Activated B cell treated with CpG ODN at 0.5 μM for 24 hours (primary cell): ENCODE measurements around the gene TMEM129. TPM values are rescaled to one million over a fixed set of nuclear protein-coding genes. Genes with fewer than 3 reads are reported as not detected.

ENCODE experiments used
- ATAC-seq: fragments of 200-7000 bp; cut with Tn5 transposase; one replicate; pipeline ENCODE4 v1.10.0; 2021; ENCODE audit warnings: low read depth, mild to moderate bottlenecking, moderate library complexity
- CTCF ChIA-PET: fragments of 350-600 bp; sonication (Branson Sonifier 250); formaldehyde crosslinking; loops from one replicate; lab custom pipeline; 2021; ENCODE audit warnings: antibody characterized with exemption; lab: Charles Lee
- POLR2A ChIA-PET: fragments of 350-600 bp; sonication (Branson Sonifier 250); formaldehyde crosslinking; loops from one replicate; lab custom pipeline; 2021; ENCODE audit warnings: antibody characterized with exemption; lab: Charles Lee
- DNase-seq: peaks from one replicate; pipeline ENCODE4 v3.0.0; 2022
- H3K27ac Mint-ChIP-seq: one replicate; pipeline ENCODE4 v1.8.0; 2020; ENCODE audit warnings: mixed read lengths
- H3K27me3 Mint-ChIP-seq: one replicate; pipeline ENCODE4 v1.8.0; 2021; ENCODE audit warnings: mixed read lengths
- H3K36me3 Mint-ChIP-seq: one replicate; pipeline ENCODE4 v1.8.0; 2021; ENCODE audit warnings: low read depth, mixed read lengths
- H3K4me1 Mint-ChIP-seq: one replicate; pipeline ENCODE4 v1.8.0; 2021; ENCODE audit warnings: mixed read lengths
- H3K4me3 Mint-ChIP-seq: one replicate; pipeline ENCODE4 v1.8.0; 2020; ENCODE audit warnings: mild to moderate bottlenecking, mixed read lengths
- H3K9me3 Mint-ChIP-seq: one replicate; pipeline ENCODE4 v1.8.0; 2020; ENCODE audit warnings: mixed read lengths
- intact Hi-C: fragments of 100-400 bp; cut with micrococcal nuclease; formaldehyde crosslinking; loops from one replicate; pipeline ENCODE4 v1.15.1; 2024
- total RNA-seq: library from RNA; stranded (reverse); gene quantifications from 2 replicates; pipeline ENCODE4 v1.2.3, GENCODE V29; 2022
- TF ChIP-seq, protein P1 (sequence below): fragments of 200-600 bp; IDR thresholded peaks from one replicate; pipeline ENCODE4 v1.8.0; 2022; ENCODE audit warnings: antibody characterized with exemption, mild to moderate bottlenecking

Gene TMEM129
- total RNA-seq, 1 donor from 2014 or later, result 23.7 TPM

DNA sequence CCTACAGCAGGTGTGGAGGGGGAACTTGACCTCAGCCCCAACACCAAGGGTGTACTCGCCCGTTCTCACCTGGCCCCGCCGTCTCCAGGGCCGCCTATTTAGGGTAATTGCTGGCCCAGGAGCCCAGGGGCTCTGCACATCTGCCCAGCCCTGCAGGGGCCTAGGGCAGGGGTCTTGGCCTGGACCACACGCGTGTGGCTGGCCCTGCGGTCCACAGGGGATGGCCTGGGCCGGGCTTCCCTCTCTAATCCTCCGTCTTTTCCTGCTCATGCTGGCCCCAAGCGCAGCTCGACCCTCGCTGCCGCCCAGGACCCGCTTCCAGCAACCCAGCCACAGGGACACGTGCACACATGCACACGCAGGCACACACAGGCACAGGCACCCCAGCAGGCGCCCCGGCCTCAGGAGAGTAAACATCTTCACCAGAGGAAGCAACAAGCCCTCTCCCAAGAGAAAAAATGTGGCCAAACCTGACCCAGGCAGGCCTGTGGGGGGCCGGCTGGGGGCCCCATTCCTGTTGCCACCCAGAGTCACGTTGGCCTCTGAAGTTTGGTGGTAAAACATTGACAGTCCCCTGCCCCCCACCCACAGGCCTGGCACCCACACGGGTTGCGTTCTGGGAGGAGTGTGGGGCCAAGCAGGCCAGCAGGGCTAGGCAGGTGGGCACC is 47.4 kb upstream of the TMEM129 start:
- intact Hi-C loops, result loop anchor here (5.0 kb wide), 1 partner anchor 44 kb away; no protein-coding TSS in a partner anchor
- peaks cover 5% of the 10 kb centered on the region for H3K27me3 Mint-ChIP-seq
- no peaks in the 10 kb centered on the region for H3K36me3 Mint-ChIP-seq
- no peak for DNase-seq
- no peak for ATAC-seq
- TF ChIP-seq, protein P1, sequence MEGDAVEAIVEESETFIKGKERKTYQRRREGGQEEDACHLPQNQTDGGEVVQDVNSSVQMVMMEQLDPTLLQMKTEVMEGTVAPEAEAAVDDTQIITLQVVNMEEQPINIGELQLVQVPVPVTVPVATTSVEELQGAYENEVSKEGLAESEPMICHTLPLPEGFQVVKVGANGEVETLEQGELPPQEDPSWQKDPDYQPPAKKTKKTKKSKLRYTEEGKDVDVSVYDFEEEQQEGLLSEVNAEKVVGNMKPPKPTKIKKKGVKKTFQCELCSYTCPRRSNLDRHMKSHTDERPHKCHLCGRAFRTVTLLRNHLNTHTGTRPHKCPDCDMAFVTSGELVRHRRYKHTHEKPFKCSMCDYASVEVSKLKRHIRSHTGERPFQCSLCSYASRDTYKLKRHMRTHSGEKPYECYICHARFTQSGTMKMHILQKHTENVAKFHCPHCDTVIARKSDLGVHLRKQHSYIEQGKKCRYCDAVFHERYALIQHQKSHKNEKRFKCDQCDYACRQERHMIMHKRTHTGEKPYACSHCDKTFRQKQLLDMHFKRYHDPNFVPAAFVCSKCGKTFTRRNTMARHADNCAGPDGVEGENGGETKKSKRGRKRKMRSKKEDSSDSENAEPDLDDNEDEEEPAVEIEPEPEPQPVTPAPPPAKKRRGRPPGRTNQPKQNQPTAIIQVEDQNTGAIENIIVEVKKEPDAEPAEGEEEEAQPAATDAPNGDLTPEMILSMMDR, result no peak
- H3K9me3 Mint-ChIP-seq, result no peaks in the 10 kb centered on the region
- no peak overlapping the region for H3K27ac Mint-ChIP-seq
- H3K4me1 Mint-ChIP-seq, result peaks cover 17% of the 10 kb centered on the region
- CTCF ChIA-PET, result interaction anchor here (0.8 to 1.2 kb wide), 4 partner anchors 20 to 121 kb away, joined by 3 to 5 read pairs (median 4); no protein-coding TSS in a partner anchor
- H3K4me3 Mint-ChIP-seq, result peak overlapping the region; percentile 68
- POLR2A ChIA-PET, result interaction anchor here (0.6 kb wide), 1 partner anchor 40 kb away, joined by 3 read pairs; no protein-coding TSS in a partner anchor

DNA sequence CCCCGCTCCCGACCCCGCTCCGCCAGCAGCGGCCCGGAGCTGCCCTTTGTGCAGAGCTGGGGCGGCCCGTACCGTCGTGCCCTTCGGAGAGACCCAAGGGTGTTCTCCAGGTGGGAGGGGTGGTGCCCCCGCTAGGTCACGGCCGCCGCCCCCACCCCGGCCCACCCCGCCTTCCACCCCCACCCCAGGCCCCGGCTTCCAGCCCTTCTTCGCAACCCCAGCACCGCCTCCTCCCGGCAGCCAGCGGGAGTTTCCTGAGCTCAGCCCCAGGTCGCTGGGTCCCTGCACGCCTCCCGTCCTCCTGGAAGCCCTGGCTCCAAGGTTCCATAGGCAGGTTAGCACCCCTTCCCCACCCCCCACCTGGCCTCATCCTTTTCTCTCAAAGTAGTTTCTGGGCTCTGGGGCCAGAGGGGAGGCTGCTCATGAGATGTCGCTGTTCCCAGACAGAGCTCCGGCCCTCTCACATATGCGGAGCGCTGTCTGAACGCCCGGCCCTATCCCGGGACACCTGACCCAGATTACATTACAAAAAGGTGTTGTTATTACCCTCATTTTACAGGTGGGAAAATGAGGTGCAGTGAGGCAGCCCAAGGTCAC is 46.7 kb upstream of the TMEM129 start:
- ChIA-PET POLR2A (interaction anchor here (0.7 kb wide), 1 partner anchor 96 kb away, joined by 3 read pairs; no protein-coding TSS in a partner anchor), CTCF (interaction anchor here (0.6 to 1.2 kb wide), 6 partner anchors 14 to 121 kb away, joined by 3 to 5 read pairs (median 3); no protein-coding TSS in a partner anchor)
- Mint-ChIP-seq H3K4me3 (peak overlapping the region; percentile 66), H3K27me3 (peaks cover 5% of the 10 kb centered on the region), H3K4me1 (peaks cover 17% of the 10 kb centered on the region), H3K36me3 (no peaks in the 10 kb centered on the region), H3K27ac (no peak overlapping the region), H3K9me3 (no peaks in the 10 kb centered on the region)
- TF ChIP-seq, protein P1, result no peak
- intact Hi-C loops, result loop anchor here (5.0 kb wide), 1 partner anchor 44 kb away; no protein-coding TSS in a partner anchor
- ATAC-seq (peak; percentile 43), DNase-seq (no peak)

DNA sequence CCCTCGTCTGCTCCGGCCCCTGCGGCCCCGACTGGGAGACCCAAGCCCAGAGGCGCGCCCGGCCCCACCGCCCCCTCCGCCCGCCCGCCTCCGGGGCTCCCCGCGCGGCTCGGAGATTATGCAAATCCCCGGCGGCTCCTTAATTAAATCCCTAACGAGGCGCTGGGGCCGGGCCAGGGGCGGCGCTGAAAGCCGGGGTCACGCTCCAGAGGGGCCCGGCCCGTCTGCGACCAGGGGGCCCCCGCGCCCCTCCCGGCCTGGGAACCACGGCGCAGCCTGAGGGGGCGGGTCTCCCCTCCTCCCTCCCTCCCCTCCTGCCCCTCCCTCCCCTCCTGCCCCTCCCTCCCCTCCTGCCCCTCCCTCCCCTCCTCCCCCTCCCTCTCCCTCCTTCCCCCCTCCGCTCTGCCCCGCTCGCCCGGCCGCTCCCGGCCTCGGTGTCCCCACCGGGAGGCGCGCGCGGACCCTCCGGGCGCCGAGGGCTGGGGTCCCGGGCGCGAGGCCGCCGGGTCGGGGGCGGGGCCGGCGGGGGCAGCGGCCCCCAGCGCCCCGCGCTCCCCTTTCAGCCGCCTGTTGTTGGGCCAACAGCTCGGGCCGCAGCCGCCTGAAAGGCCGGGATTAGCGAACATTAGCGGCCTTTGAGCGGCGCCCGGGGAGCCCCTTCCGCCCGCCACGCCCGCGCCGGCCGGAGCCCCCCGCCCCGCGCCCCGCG is 46.1 kb upstream of the TMEM129 start:
- peaks cover 8% of the 10 kb centered on the region for H3K27me3 Mint-ChIP-seq
- H3K36me3 Mint-ChIP-seq, result no peaks in the 10 kb centered on the region
- H3K4me1 Mint-ChIP-seq, result peaks cover 17% of the 10 kb centered on the region
- ChIA-PET CTCF (interaction anchor here (0.6 to 1.2 kb wide), 5 partner anchors 15 to 122 kb away, joined by 3 to 5 read pairs (median 3); no protein-coding TSS in a partner anchor), POLR2A (interaction anchor here (0.7 kb wide), 1 partner anchor 96 kb away, joined by 3 read pairs; no protein-coding TSS in a partner anchor)
- TF ChIP-seq, protein P1, result no peak
- ATAC-seq (peak; percentile 63), DNase-seq (peak; percentile 40)
- H3K4me3 Mint-ChIP-seq, result no peak overlapping the region
- H3K9me3 Mint-ChIP-seq, result no peaks in the 10 kb centered on the region
- intact Hi-C loops, result loop anchor here (5.0 kb wide), 1 partner anchor 45 kb away; no protein-coding TSS in a partner anchor
- H3K27ac Mint-ChIP-seq, result no peak overlapping the region

DNA sequence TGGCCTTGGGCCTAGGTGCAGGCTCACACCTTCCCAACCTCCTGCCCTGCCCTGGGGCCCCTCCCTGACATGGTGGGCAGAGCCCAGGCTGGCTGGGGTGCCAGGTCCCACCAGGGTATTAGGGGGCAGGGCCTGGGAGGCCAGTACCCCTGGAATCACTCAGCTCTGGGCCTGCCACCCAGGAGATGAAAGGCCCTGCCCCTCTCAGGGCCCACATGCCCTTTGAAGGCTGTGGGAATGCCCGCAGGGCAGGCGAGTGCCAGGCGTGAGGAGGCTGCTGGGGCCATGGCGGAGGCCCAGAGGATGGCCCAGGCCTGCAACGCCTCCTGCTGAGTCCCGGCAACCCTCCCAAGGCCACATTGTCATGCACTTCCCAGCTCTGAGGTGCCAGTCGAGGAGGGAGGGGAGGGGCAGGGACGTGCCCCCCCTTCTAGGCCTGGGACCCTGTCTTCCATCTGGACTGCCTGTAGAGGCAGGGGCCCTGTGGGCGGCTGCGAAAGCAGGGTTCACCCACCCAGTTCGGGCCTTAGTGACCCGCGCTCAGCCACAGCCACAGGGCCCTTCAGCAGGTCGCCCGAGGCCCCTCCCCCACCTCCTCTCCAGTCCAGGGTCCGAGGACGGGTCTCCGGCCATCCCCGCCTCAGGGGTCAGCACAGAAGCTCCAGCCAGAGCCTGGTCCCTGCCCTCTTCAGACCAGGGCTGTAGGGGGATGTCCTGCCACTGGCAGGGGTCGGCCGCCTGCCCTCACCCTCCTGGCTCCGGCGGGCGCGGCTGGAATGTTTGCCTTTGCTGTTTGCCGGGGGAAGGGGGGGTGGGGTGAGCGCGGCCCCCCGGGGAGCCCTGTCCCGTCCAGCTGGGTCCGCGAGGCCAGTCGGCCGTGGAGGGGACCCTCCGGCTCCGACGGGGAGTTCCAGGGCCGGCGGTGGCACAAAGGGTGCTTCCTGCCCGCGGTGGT is 45.3 kb upstream of the TMEM129 start:
- Mint-ChIP-seq H3K36me3 (no peaks in the 10 kb centered on the region), H3K27me3 (peaks cover 8% of the 10 kb centered on the region), H3K4me3 (no peak overlapping the region), H3K4me1 (peaks cover 15% of the 10 kb centered on the region), H3K27ac (no peak overlapping the region), H3K9me3 (no peaks in the 10 kb centered on the region)
- CTCF ChIA-PET, result no interaction called here
- TF ChIP-seq, protein P1, result no peak
- DNase-seq (no peak), ATAC-seq (no peak)
- POLR2A ChIA-PET, result no interaction called here
- intact Hi-C loops, result loop anchor here (5.0 kb wide), 1 partner anchor 46 kb away; no protein-coding TSS in a partner anchor
